Psoas muscle (tissue), 8 donors: Measurements from ENCODE around the gene LRP1. TPM values are rescaled to one million over a fixed set of nuclear protein-coding genes. Genes with fewer than 3 reads are reported as not detected.

Source experiments
- ATAC-seq, 4 donors: fragments of 200-7000 bp; cut with Tn5 transposase; one replicate each; pipeline ENCODE4 v1.9.1; 2020; ENCODE audit warnings: moderate library complexity in 3 of 4, mild to moderate bottlenecking in 2 of 4
- DNase-seq, 2 donors: peaks; one replicate each; pipeline ENCODE4 v3.0.0-alpha.2; 2020
- H3K27ac ChIP-seq: fragments of 200-600 bp; one replicate; pipeline ENCODE4 v1.8.0; 2022
- H3K27me3 ChIP-seq, 3 donors: fragments of 200-600 bp in 1 of 3; one replicate each; pipeline versions ENCODE4 v1.6.1 to v1.8.0; 2013 to 2022; ENCODE audit warnings: low read length in 2 of 3, mild to moderate bottlenecking in 2 of 3, moderate library complexity in 1 of 3; ENCODE audit not compliant: insufficient read depth in 3 of 3
- H3K36me3 ChIP-seq, 2 donors: fragments of 200-600 bp in 1 of 2; one replicate each; pipeline versions ENCODE4 v1.6.1 to v1.8.0; 2013 to 2022; ENCODE audit warnings: low read depth in 1 of 2, mild to moderate bottlenecking in 1 of 2, moderate library complexity in 1 of 2; ENCODE audit not compliant: insufficient read depth in 1 of 2
- H3K4me1 ChIP-seq: fragments of 200-600 bp; one replicate; pipeline ENCODE4 v1.8.0; 2022
- H3K4me3 ChIP-seq: fragments of 200-600 bp; one replicate; pipeline ENCODE4 v1.8.0; 2022; ENCODE audit warnings: mild to moderate bottlenecking
- H3K9me3 ChIP-seq: fragments of 200-600 bp; one replicate; pipeline ENCODE4 v1.8.0; 2022
- CTCF ChIP-seq: fragments of 200-600 bp; IDR thresholded peaks from one replicate; pipeline ENCODE4 v1.8.0; 2022; ENCODE audit warnings: antibody characterized with exemption
- WGBS, 3 donors: extraction: QIAGEN DNeasy Blood & Tissue Kit; methylation state at CpG; one replicate each; pipeline versions ENCODE4 v1.1.6 to v1.1.7; 2013; 5-methylcytosine and 5-hydroxymethylcytosine counted together
- intact Hi-C, 2 donors: fragments of 100-400 bp; cut with DNase I; formaldehyde crosslinking; loops; one replicate each; pipeline versions ENCODE4 v1.11.0 to v1.14.2; 2022
- polyA plus RNA-seq, 3 donors: library from polyadenylated mRNA; stranded (reverse); fragments of 200-250 nt; gene quantifications; one replicate each; pipeline ENCODE4 v1.2.3, GENCODE V29; 2013
- total RNA-seq, 4 donors: library from RNA; stranded (reverse); fragmentation: NEBNext Ultra II Directional in 2 of 4; extraction: Animal tissue kit (Norgen Biotek cat#: 25700) in 2 of 4; gene quantifications; one replicate each; pipeline versions ENCODE4 v1.2.1 to v1.2.4, GENCODE V29; 2021 to 2023
- donor health status: healthy with polysubstance abuse.
- donor health status: DM: no; HTN: no; CAD: no; lungs with moderate emphysema.
- donor health status: Bipolar disorder and iron deficiency.
- donor health status: healthy.
- donor health status: DM: yes; HTN: yes; CAD: no.
- donor health status: DM: no; HTN: no; CAD: no.
- donor health status: DM: no; HTN: no; CAD: no.
- donor health status: DM: yes; HTN: yes; CAD: no.

Gene LRP1
- total and polyA plus RNA-seq, 7 donors, result 10.7 to 50.6 (median 33.1) TPM

GRCh38 chr12:57196439-57196838, 68.2 kb downstream of the LRP1 start:
- TF ChIP-seq CTCF, result no peak
- intact Hi-C loops, result no loop called here
- no peak for DNase-seq
- Histone ChIP-seq H3K27me3 (no peaks in the 10 kb centered on the region), H3K27ac (no peak overlapping the region), H3K4me3 (no peak overlapping the region), H3K4me1 (no peaks in the 10 kb centered on the region), H3K36me3 (peaks cover 0 to 79% of the 10 kb centered on the region in 2 donors), H3K9me3 (no peaks in the 10 kb centered on the region)
- ATAC-seq, result no peak
- WGBS, 3 donors, result 67 to 71% (median 67%) methylated on average over 4 of the region's 4 CpGs

DNA sequence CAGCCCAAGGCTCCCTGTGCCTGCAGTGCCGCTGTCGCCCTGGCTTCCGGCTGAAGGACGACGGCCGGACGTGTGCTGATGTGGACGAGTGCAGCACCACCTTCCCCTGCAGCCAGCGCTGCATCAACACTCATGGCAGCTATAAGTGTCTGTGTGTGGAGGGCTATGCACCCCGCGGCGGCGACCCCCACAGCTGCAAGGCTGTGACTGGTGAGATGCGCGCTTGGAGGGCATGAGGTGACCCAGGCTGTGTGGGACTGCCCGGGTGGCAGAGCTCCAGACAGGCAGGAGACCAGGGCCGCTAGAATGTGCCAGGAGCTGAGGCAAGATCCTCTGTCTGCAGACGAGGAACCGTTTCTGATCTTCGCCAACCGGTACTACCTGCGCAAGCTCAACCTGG, 68.7 kb downstream of the LRP1 start:
- intact Hi-C loops, result no loop called here
- Histone ChIP-seq H3K27ac (no peak overlapping the region), H3K9me3 (no peaks in the 10 kb centered on the region), H3K27me3 (no peaks in the 10 kb centered on the region), H3K4me1 (no peaks in the 10 kb centered on the region), H3K36me3 (peaks cover 0 to 83% of the 10 kb centered on the region in 2 donors), H3K4me3 (no peak overlapping the region)
- DNase-seq, result no peak
- 86 to 90% (median 87%) methylated on average over 22 of the region's 22 CpGs for WGBS, 3 donors
- no peak for ATAC-seq
- TF ChIP-seq CTCF, result no peak

- Histone ChIP-seq H3K4me1 (no peaks in the 10 kb centered on the region), H3K27ac (no peak overlapping the region), H3K4me3 (no peak overlapping the region), H3K9me3 (no peaks in the 10 kb centered on the region), H3K36me3 (peaks cover 0 to 86% of the 10 kb centered on the region in 2 donors), H3K27me3 (no peaks in the 10 kb centered on the region)
- DNase-seq, result no peak
- no peak for TF ChIP-seq CTCF
- 91 to 94% (median 94%) methylated on average over 17 of the region's 17 CpGs for WGBS, 3 donors
- ATAC-seq, result no peak
- intact Hi-C loops, result no loop called here
Measured at GRCh38 chr12:57198329-57198728, 70.0 kb downstream of the LRP1 start.

DNA sequence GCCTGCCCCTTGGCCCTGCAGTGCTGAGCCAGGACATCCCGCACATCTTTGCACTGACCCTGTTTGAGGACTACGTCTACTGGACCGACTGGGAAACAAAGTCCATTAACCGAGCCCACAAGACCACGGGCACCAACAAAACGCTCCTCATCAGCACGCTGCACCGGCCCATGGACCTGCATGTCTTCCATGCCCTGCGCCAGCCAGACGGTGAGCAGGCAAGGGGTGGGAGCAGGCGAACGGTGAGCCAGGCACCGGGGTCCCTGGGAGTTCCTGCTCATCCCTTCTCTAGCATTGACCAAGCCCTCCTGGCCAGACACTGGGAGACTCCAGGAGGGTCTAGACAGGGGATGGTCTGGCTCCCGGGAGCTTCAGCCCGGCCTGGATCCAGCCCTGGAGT, 70.9 kb downstream of the LRP1 start:
- Histone ChIP-seq H3K9me3 (no peaks in the 10 kb centered on the region), H3K4me1 (no peaks in the 10 kb centered on the region), H3K27ac (no peak overlapping the region), H3K36me3 (peaks cover 0 to 83% of the 10 kb centered on the region in 2 donors), H3K27me3 (no peaks in the 10 kb centered on the region), H3K4me3 (no peak overlapping the region)
- DNase-seq, result no peak
- intact Hi-C loops, result no loop called here
- no peak for ATAC-seq
- TF ChIP-seq CTCF, result no peak
- 83 to 90% (median 86%) methylated on average over 15 of the region's 15 CpGs for WGBS, 3 donors

- Histone ChIP-seq H3K4me3 (no peak overlapping the region), H3K36me3 (peaks cover 0 to 71% of the 10 kb centered on the region in 2 donors), H3K4me1 (no peaks in the 10 kb centered on the region), H3K27me3 (no peaks in the 10 kb centered on the region), H3K9me3 (no peaks in the 10 kb centered on the region), H3K27ac (no peak overlapping the region)
- TF ChIP-seq CTCF, result no peak
- DNase-seq (no peak), ATAC-seq (no peak)
- intact Hi-C loops, result no loop called here
- 86 to 94% (median 91%) methylated on average over 13 to 15 of the region's 15 CpGs for WGBS, 3 donors
Measured at GRCh38 chr12:57200497-57200896, 72.2 kb downstream of the LRP1 start.
